OCI-LY3 (cell line): Measurements from ENCODE around the gene SCP2.

Experiments
- H2AFZ ChIP-seq: fragments of 200-600, 300-600 bp; shearing (Covaris generic); 2 replicates; pipeline ENCODE4 v1.6.0; 2014; ENCODE audit warnings: antibody characterized with exemption, low read depth, low read length
- H3K27ac ChIP-seq: fragments of 200-600, 300-600 bp; sonication (generic); 2 replicates; pipeline ENCODE4 v1.5.1; 2014; ENCODE audit warnings: mild to moderate bottlenecking, low read length, moderate library complexity, mixed read lengths
- H3K27me3 ChIP-seq: fragments of 200-600, 300-600 bp; sonication (generic); 2 replicates; pipeline ENCODE4 v1.6.1; 2014; ENCODE audit warnings: low read depth, low read length, mixed read lengths
- H3K36me3 ChIP-seq: fragments of 200-600, 300-600 bp; sonication (generic); replicated peaks from 2 replicates; pipeline ENCODE3; 2014; ENCODE audit warnings: low read depth, low read length, mixed read lengths
- H3K4me1 ChIP-seq: fragments of 300-600, 200-600 bp; sonication (generic); 2 replicates; pipeline ENCODE4 v1.6.1; 2014; ENCODE audit warnings: low read length, mixed read lengths
- H3K4me2 ChIP-seq: fragments of 200-600, 300-600 bp; sonication (generic); 2 replicates; pipeline ENCODE4 v1.6.1; 2014; ENCODE audit warnings: low read length, mixed read lengths
- H3K4me3 ChIP-seq: fragments of 300-600, 200-600 bp; sonication (generic); 2 replicates; pipeline ENCODE4 v1.5.1; 2014; ENCODE audit warnings: antibody characterized with exemption, mild to moderate bottlenecking, low read length, moderate library complexity
- H3K79me2 ChIP-seq: fragments of 300-600, 200-600 bp; shearing (Covaris generic); 2 replicates; pipeline ENCODE4 v1.6.1; 2014; ENCODE audit warnings: mild to moderate bottlenecking, low read length, mixed read lengths
- H3K9ac ChIP-seq: fragments of 300-600, 200-600 bp; shearing (Covaris generic); 2 replicates; pipeline ENCODE4 v1.6.0; 2014; ENCODE audit warnings: mild to moderate bottlenecking, low read length, moderate library complexity
- H3K9me3 ChIP-seq: fragments of 200-600, 300-600 bp; shearing (Covaris generic); 2 replicates; pipeline ENCODE4 v1.6.1; 2014; ENCODE audit warnings: low read length, mixed read lengths; ENCODE audit not compliant: insufficient read depth
- H4K20me1 ChIP-seq: fragments of 200-600, 300-600 bp; sonication (generic); 2 replicates; pipeline ENCODE4 v1.6.1; 2016; ENCODE audit warnings: low read length, mixed read lengths; ENCODE audit not compliant: insufficient read depth
- CTCF ChIP-seq: fragments of 200-600, 300-600 bp; sonication (generic); IDR thresholded peaks from 2 replicates; pipeline ENCODE4 v1.5.1; 2014; ENCODE audit warnings: antibody characterized with exemption, low read length, low read depth
- EZH2phosphoT487 ChIP-seq: fragments of 200-600 bp; shearing (Covaris generic); IDR thresholded peaks from 2 replicates; pipeline ENCODE4 v1.6.1; 2018; ENCODE audit warnings: antibody characterized with exemption, mixed run types, low read depth

The SCP2 gene

GRCh38 chr1:53046930-53047329 is 119.9 kb downstream of the SCP2 start:
- H3K4me2 ChIP-seq, result no peak overlapping the region
- H3K9ac ChIP-seq, result no peak overlapping the region
- H3K27me3 ChIP-seq, result no peaks in the 10 kb centered on the region
- no peaks in the 10 kb centered on the region for H3K9me3 ChIP-seq
- no peak for TF ChIP-seq EZH2phosphoT487
- no peak for TF ChIP-seq CTCF
- no peaks in the 10 kb centered on the region for H3K4me1 ChIP-seq
- no peak overlapping the region for H2AFZ ChIP-seq
- H3K36me3 ChIP-seq, result no peaks in the 10 kb centered on the region
- H3K27ac ChIP-seq, result no peak overlapping the region
- H3K4me3 ChIP-seq, result no peak overlapping the region
- no peaks in the 10 kb centered on the region for H4K20me1 ChIP-seq
- no peaks in the 10 kb centered on the region for H3K79me2 ChIP-seq

- no peak overlapping the region for H3K27ac ChIP-seq
- H3K9me3 ChIP-seq, result no peaks in the 10 kb centered on the region
- H3K4me3 ChIP-seq, result no peak overlapping the region
- H2AFZ ChIP-seq, result no peak overlapping the region
- no peaks in the 10 kb centered on the region for H3K4me1 ChIP-seq
- H3K4me2 ChIP-seq, result no peak overlapping the region
- no peak overlapping the region for H3K9ac ChIP-seq
- H3K79me2 ChIP-seq, result no peaks in the 10 kb centered on the region
- no peaks in the 10 kb centered on the region for H3K27me3 ChIP-seq
- TF ChIP-seq EZH2phosphoT487, result no peak
- no peak for TF ChIP-seq CTCF
- H4K20me1 ChIP-seq, result no peaks in the 10 kb centered on the region
- no peaks in the 10 kb centered on the region for H3K36me3 ChIP-seq
These were observed 121.0 kb downstream of the SCP2 start for GRCh38 chr1:53047737-53048736.

GRCh38 chr1:53048960-53049573 is 122.0 kb downstream of the SCP2 start:
- H3K4me3 ChIP-seq, result no peak overlapping the region
- H3K79me2 ChIP-seq, result no peaks in the 10 kb centered on the region
- no peaks in the 10 kb centered on the region for H3K9me3 ChIP-seq
- H3K27ac ChIP-seq, result no peak overlapping the region
- no peak overlapping the region for H3K4me2 ChIP-seq
- no peak overlapping the region for H2AFZ ChIP-seq
- no peaks in the 10 kb centered on the region for H3K27me3 ChIP-seq
- TF ChIP-seq EZH2phosphoT487 (no peak), CTCF (no peak)
- no peaks in the 10 kb centered on the region for H3K36me3 ChIP-seq
- no peaks in the 10 kb centered on the region for H3K4me1 ChIP-seq
- no peaks in the 10 kb centered on the region for H4K20me1 ChIP-seq
- H3K9ac ChIP-seq, result no peak overlapping the region

GRCh38 chr1:53049574-53049967 is 122.5 kb downstream of the SCP2 start:
- H4K20me1 ChIP-seq, result no peaks in the 10 kb centered on the region
- H3K9me3 ChIP-seq, result no peaks in the 10 kb centered on the region
- H2AFZ ChIP-seq, result no peak overlapping the region
- no peak overlapping the region for H3K27ac ChIP-seq
- H3K79me2 ChIP-seq, result no peaks in the 10 kb centered on the region
- no peaks in the 10 kb centered on the region for H3K27me3 ChIP-seq
- no peaks in the 10 kb centered on the region for H3K36me3 ChIP-seq
- H3K4me1 ChIP-seq, result no peaks in the 10 kb centered on the region
- TF ChIP-seq CTCF (no peak), EZH2phosphoT487 (no peak)
- no peak overlapping the region for H3K4me2 ChIP-seq
- no peak overlapping the region for H3K9ac ChIP-seq
- H3K4me3 ChIP-seq, result no peak overlapping the region
